HG03196 (cell line): Measurements from ENCODE around the gene PTPRN2.
"Not testable (repeated sequence)": the region's sequence is repeated elsewhere in the genome, so short reads cannot be mapped to it uniquely, and the experiment has no call there.

ENCODE experiments used
- ATAC-seq: cut with Tn5 transposase; IDR thresholded peaks from one replicate; pipeline ENCODE4 v1.9.1; 2021; ENCODE audit not compliant: unreplicated experiment

PTPRN2 gene

GRCh38 chr7:157994319-157994718, 593.3 kb downstream of the PTPRN2 start:
- no peak for ATAC-seq

- no peak for ATAC-seq
Observed at GRCh38 chr7:157993406-157994105, 594.1 kb downstream of the PTPRN2 start.

- ATAC-seq = no peak
Observed at GRCh38 chr7:157992511-157993160, 595.0 kb downstream of the PTPRN2 start.

DNA sequence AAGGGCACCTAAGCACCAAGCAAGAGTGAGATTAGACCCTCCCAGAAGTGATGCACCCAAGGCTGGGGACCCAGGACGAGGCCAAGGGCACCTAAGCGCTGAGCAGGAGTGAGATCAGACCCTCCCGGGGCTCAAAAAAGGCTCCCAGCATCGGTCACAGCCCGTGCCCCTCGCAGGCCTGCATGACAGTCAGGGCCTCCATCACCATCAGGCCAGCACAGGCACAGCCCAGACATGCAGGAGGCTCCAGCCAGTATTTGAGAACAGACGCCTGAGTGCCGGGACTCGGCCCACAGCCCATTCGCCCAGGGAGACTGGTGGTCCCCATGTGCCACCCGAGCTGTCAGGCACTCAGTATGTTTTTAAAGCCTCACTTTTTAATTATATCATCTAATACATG, 595.9 kb downstream of the PTPRN2 start:
- no peak for ATAC-seq

- no peak for ATAC-seq
Observed at GRCh38 chr7:157991351-157991750, 596.3 kb downstream of the PTPRN2 start.

DNA sequence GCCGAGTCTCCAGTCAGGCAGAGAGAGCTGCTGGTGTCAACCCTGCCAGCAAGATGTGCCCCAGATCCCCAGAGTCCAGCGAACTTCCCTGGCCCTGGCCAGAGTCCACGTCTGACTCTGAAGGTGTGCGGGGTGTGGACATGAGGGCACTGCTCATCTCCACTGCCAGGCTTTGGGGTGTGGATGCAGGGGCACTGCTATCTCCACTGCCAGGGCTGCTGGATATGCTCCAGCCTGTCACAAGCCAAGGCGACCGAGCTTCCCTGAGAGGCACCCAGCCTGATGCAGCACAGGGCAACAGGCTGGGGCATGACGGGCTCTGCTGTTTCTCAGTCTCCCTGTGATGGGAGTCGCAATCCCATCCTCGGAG, 596.8 kb downstream of the PTPRN2 start:
- no peak for ATAC-seq

GRCh38 chr7:157990226-157990880, 597.3 kb downstream of the PTPRN2 start:
- ATAC-seq = no peak

DNA sequence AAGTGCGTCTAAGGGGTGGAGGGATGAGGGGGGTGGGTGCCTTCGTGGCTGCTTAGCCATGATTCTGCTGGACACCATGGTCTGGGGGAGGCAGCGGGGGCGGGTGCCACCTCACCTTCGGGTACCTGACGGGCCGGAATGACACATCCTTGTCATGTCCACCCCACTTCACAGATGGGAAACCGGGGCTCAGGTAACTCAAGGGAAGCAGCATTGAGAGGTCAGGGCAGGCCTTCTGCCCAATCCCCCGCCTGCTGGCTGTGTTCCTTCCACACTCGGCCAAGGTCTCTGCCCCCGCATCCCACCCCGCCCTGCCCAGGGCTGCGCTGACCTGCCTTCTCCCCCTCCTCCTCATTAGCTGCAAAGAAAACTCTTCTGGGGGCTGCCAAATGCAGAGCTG, 598.0 kb downstream of the PTPRN2 start:
- no peak for ATAC-seq

DNA sequence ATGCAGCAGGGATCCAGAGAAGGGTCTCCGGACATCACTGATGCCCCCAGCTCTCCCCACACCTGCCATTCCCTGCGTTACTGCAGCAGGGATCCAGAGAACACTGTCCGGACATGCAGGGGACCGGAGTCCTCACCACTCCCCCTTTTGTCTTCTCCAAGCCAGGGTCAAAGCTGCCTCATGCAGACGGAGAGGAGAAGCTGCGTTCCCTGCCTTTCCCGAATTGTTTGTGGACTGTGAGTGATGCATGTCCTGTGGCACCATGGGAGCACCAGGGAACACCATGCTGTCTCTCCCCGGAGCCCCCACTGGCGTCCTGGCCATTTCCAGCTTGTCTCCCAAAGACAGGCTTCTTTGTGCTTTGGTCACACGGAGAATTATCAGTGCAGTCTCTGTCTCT, 599.7 kb downstream of the PTPRN2 start:
- ATAC-seq = no peak

- ATAC-seq = no peak
Observed at GRCh38 chr7:157986051-157986450, 601.6 kb downstream of the PTPRN2 start.

- no peak for ATAC-seq
Observed at GRCh38 chr7:157985636-157986035, 602.0 kb downstream of the PTPRN2 start.

DNA sequence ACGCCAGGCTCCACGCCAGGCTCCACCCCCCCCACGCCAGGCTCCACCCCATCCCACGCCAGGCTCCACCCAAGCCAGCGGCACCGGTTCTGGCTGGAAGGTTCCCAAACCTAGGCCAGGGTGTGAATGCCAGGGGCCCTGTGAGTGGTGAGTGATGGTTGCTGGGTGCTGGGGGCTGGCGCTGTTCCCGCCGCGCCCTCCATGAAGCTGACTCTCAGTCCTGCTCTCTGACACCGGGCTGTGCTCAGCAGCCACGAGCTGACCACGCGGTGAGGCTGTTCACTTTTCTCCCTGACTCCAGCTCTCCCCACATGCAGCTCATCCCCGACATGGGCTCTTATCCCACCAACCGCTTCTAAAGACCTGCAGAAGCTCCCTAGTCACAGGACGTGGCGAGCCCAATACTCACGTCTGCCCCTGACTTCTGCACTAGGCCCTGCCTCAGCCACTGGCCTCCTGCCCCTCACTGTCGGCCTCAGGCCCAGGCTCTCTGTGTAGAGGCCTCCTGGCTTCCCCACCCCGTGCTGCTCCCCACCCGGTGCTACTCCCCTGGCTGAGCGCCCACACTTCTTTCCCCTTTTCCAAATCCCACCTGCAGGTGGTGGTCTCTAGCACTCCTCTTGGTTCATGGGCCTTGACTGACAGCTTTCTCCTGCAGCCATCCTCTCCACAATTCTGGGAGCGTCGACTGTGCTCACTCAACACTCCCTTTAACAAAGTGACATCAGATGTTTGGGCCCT, 603.0 kb downstream of the PTPRN2 start:
- ATAC-seq = no peak

- no peak for ATAC-seq
Observed at GRCh38 chr7:157983502-157984422, 603.9 kb downstream of the PTPRN2 start.

DNA sequence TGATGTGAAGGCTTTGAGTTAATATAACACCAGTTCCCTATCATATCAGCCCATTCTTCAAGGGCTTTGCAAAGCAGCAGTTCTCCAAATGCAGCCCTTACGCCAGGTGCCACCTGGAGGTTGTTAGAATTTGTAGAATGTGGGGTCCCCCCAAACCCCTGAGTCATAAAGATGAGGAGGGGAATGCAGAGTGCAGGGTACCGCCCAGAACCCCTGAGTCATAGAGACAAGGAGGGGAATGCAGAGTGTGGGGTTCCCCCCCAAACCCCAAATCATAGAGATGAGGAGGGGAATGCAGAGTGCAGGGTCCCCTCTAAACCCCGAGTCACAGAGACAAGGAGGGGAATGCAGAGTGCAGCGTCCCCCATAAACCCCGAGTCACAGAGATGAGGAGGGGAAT, 605.8 kb downstream of the PTPRN2 start:
- no peak for ATAC-seq

DNA sequence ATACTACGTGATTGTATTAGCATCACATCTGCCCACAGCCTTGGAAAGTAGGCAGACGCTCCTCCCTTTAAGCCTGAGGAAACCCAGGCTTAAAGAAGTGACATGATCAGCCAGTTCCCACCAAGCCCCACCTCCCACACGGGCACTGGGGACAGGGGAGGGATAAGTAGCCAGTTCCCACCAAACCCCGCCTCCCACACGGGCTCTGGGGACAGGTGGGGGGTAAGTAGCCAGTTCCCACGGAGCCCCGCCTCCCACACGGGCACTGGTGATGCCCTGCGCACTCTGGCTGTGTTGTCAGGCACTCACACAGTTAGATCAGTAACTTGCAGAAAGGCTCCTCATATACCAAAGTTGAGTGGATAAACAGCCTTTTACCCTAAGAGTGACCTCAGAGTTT, 606.8 kb downstream of the PTPRN2 start:
- no peak for ATAC-seq

- ATAC-seq = not testable (repeated sequence)
Observed at GRCh38 chr7:157980341-157980731, 607.3 kb downstream of the PTPRN2 start.

DNA sequence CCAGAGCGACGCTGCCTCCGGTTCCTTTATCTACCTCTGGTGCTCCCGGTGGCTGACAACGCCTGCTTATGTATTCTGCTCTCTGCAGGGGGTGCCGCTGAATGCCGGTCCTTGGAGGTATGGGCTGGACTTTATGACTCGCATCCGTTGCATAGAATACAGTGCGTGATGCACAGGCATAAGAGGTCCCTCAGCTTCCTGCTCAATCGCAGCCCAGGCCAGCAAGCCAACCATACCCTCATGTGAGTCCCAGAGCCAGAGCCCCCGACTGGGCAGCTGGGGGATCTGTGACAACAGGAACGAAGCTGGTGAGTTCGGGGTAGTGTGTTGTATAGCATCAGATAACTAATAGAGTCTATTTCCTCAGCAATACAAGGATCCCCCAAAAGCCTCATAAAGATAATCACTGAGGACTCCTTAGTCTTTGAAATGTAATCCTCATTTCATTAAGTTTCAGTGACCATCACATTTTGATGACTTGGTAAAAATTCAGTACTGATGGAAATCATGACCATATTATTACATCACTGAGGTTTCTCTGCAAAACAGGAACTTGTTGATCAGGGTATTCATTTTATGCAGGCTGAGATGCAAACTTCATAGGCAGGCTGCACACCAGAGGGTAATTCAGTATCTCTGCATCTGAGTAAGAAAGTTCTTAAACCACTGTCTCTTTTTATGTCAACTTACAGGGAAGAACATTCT, 607.8 kb downstream of the PTPRN2 start:
- no peak for ATAC-seq

DNA sequence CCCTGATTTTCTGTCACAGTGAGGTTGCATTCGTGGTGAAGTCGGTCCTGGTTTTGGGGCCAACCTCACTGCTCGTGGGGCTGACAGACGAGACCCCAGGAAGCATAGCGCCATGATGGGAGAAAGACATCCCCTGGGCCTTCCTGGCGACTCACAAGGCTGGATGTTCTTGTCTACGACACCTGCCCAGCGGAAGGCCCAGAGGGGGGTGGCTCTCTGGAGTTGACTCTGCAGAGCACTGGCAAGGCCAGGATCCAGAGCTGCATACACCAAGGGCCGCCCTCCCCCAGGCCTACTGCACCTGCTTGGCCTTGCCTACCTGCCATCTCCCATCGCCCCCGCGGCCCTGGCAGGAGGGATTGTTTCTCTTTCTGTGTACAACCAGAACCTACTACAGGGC, 608.9 kb downstream of the PTPRN2 start:
- no peak for ATAC-seq

- no peak for ATAC-seq
Observed at GRCh38 chr7:157977717-157978496, 609.7 kb downstream of the PTPRN2 start.
